Endothelial cell of umbilical vein (primary cell): ENCODE results near the gene CALY. TPM values are rescaled to one million over a fixed set of nuclear protein-coding genes. Genes with fewer than 3 reads are reported as not detected.

Experiments
- BruUV-seq: library from RNA; stranded (reverse); fragments of 400-500 nt; replicated peaks from 2 replicates; lab custom pipeline; 2021; lab: Mats Ljungman, UMichigan
- CTCF ChIA-PET: fragments of 300-600, 350-600 bp; sonication (Branson Sonifier 250); formaldehyde crosslinking; loops from one replicate; lab custom pipeline; 2021; ENCODE audit warnings: antibody characterized with exemption, inconsistent platforms; lab: Charles Lee
- POLR2A ChIA-PET: fragments of 300-600, 350-600 bp; sonication (Branson Sonifier 250); formaldehyde crosslinking; loops from one replicate; lab custom pipeline; 2021; ENCODE audit warnings: antibody characterized with exemption, inconsistent platforms; lab: Charles Lee
- DNase-seq: peaks from one replicate; pipeline ENCODE4 v3.0.0-alpha.2; 2011; ENCODE audit warnings: low read depth, low spot score
- FAIRE-seq: peaks from 2 replicates; lab custom pipeline; 2011; peaks lifted over from hg19 to GRCh38; lab: Jason Lieb, UNC
- H2AFZ ChIP-seq: 2 replicates; pipeline ENCODE4 v1.6.0; 2012; ENCODE audit warnings: low read depth, low read length, control low read depth, inconsistent platforms
- H3K27ac ChIP-seq: 2 replicates; pipeline ENCODE4 v1.5.1; 2011; ENCODE audit warnings: low read depth, mild to moderate bottlenecking, control low read depth, low read length, moderate library complexity; ENCODE audit not compliant: insufficient read depth
- H3K27me3 ChIP-seq, 2 experiments: 2 replicates each; pipeline versions ENCODE4 v1.6.0 to v1.6.1; 2011; ENCODE audit warnings: low read length in 2 of 2, mixed read lengths in 1 of 2; ENCODE audit not compliant: control insufficient read depth in 2 of 2, insufficient read depth in 2 of 2
- H3K36me3 ChIP-seq, 2 experiments: 2 replicates in 1 of 2; 3 replicates in 1 of 2; pipeline ENCODE4 v1.5.1; 2011; ENCODE audit warnings: low read length in 2 of 2, mild to moderate bottlenecking in 1 of 2, moderate library complexity in 1 of 2; ENCODE audit not compliant: control insufficient read depth in 2 of 2, insufficient read depth in 2 of 2; ENCODE audit errors: extremely low read depth in 1 of 2
- H3K4me1 ChIP-seq: 3 replicates; pipeline ENCODE4 v1.5.1; 2011; ENCODE audit warnings: mild to moderate bottlenecking, low read length; ENCODE audit not compliant: control insufficient read depth, insufficient read depth; ENCODE audit errors: extremely low read depth
- H3K4me2 ChIP-seq: 2 replicates; pipeline ENCODE4 v1.6.1; 2011; ENCODE audit warnings: low read length, control low read depth, mixed read lengths; ENCODE audit not compliant: insufficient read depth
- H3K4me3 ChIP-seq, 3 experiments: fragments of 200-600 bp in 1 of 3; sonication (generic), shearing (Covaris generic) in 1 of 3; replicated peaks in 1 of 3; 2 replicates each; pipeline ENCODE4 v1.5.1; 2011 to 2016; ENCODE audit warnings: control low read depth in 3 of 3, low read length in 3 of 3, mild to moderate bottlenecking in 2 of 3, inconsistent platforms in 1 of 3, low read depth in 1 of 3, moderate library complexity in 1 of 3; ENCODE audit not compliant: insufficient read depth in 1 of 3
- H3K79me2 ChIP-seq: 2 replicates; pipeline ENCODE4 v1.6.0; 2012; ENCODE audit warnings: low read length, inconsistent platforms; ENCODE audit not compliant: control insufficient read depth, insufficient read depth
- H3K9ac ChIP-seq: replicated peaks from 2 replicates; pipeline ENCODE3; 2011; ENCODE audit warnings: low read length, control low read depth; ENCODE audit not compliant: insufficient read depth; ENCODE audit errors: extremely low read depth
- H3K9me1 ChIP-seq: replicated peaks from 3 replicates; pipeline ENCODE4 v1.6.0; 2011; ENCODE audit warnings: mild to moderate bottlenecking, low read length; ENCODE audit not compliant: control insufficient read depth, insufficient read depth; ENCODE audit errors: extremely low read depth
- H3K9me3 ChIP-seq: replicated peaks from 2 replicates; pipeline ENCODE4 v1.5.1; 2012; ENCODE audit warnings: low read length, inconsistent platforms; ENCODE audit not compliant: control insufficient read depth, insufficient read depth
- H4K20me1 ChIP-seq: replicated peaks from 2 replicates; pipeline ENCODE3; 2011; ENCODE audit warnings: mild to moderate bottlenecking, low read length; ENCODE audit not compliant: control insufficient read depth, insufficient read depth; ENCODE audit errors: extremely low read depth
- CTCF ChIP-seq, 2 donors: IDR thresholded peaks; 1 replicate in 1 of 2; 2 replicates in 1 of 2; pipeline ENCODE4 v1.5.1; 2011; ENCODE audit warnings: low read length in 2 of 2, mild to moderate bottlenecking in 2 of 2, moderate library complexity in 2 of 2, control low read depth in 1 of 2, inconsistent platforms in 1 of 2, low read depth in 1 of 2; ENCODE audit not compliant: insufficient read depth in 1 of 2; ENCODE audit errors: extremely low read depth in 1 of 2
- EZH2 ChIP-seq: IDR thresholded peaks from 2 replicates; pipeline ENCODE4 v1.6.1; 2012; ENCODE audit warnings: borderline replicate concordance, low read depth, mild to moderate bottlenecking, moderate library complexity, low read length, inconsistent platforms; ENCODE audit not compliant: severe bottlenecking
- GATA2 ChIP-seq: IDR thresholded peaks from 2 replicates; pipeline ENCODE4 v1.7.0; 2011; ENCODE audit warnings: low read depth, mild to moderate bottlenecking, moderate library complexity, mixed read lengths, low read length; ENCODE audit not compliant: insufficient read length, insufficient read depth
- JUN ChIP-seq: IDR thresholded peaks from 2 replicates; pipeline ENCODE4 v1.6.1; 2011; ENCODE audit warnings: borderline replicate concordance, low read depth; ENCODE audit not compliant: insufficient read length, insufficient read depth
- POLR2A ChIP-seq: IDR thresholded peaks from 2 replicates; pipeline ENCODE4 v1.6.1; 2012; ENCODE audit warnings: low read depth, mild to moderate bottlenecking, control low read depth, low read length
- POLR2AphosphoS5 ChIP-seq: IDR thresholded peaks from 2 replicates; pipeline ENCODE4 v1.6.1; 2012; ENCODE audit warnings: low read depth, mild to moderate bottlenecking, control low read depth, low read length, moderate library complexity; ENCODE audit not compliant: insufficient read depth
- dilution Hi-C: fragments of 300-500 bp; cut with MboI; formaldehyde crosslinking; loops from one replicate; pipeline ENCODE4 v1.15.0; 2019; ENCODE audit warnings: low sequenced_read_pairs; ENCODE audit not compliant: extremely low pct_ligation_motif_present
- intact Hi-C: fragments of 100-400 bp; cut with micrococcal nuclease; formaldehyde crosslinking; loops from one replicate; pipeline ENCODE4 v1.10.0; 2022
- polyA plus RNA-seq, 4 experiments: library from polyadenylated mRNA; depleted of rRNA in 3 of 4; stranded (reverse) in 3 of 4; unstranded in 1 of 4; fragments of >200 nt; gene quantifications; 2 replicates each; pipeline versions ENCODE4 v1.2.1 to v1.2.3, GENCODE V29; 2011 to 2012; ENCODE audit warnings: missing spikeins in 1 of 4
- total RNA-seq: library from RNA; stranded (reverse); gene quantifications from 2 replicates; pipeline ENCODE4 v1.2.3, GENCODE V29; 2021

Gene CALY
- total and polyA plus RNA-seq, 2 donors (not counting 3 experiments of a cell fraction or from before 2014, with no cell fraction given), result not detected

DNA sequence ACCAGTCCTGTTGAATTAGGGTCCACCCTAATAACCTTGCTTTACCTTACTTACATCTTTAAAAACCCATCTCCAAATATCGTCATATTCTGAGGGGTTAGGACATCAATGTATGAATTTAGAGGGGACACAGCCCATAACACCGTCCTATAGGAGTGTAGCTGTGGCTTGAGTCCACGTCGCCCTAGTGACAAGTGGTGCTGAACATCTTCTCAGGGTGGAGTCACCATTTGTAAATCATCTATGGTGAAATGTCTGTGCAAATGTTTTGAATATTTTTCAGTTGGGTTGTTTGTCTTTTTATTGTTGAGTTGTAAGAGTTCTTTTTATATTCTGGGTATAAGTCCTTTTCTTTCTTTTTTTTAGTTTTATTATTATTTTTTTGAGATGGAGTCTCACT lies 5.3 kb upstream of the CALY start:
- Histone ChIP-seq H3K9me3 (no peaks in the 10 kb centered on the region), H4K20me1 (no peaks in the 10 kb centered on the region), H3K36me3 (no peaks in the 10 kb centered on the region), H3K4me3 (no peak overlapping the region), H3K27ac (no peak overlapping the region), H3K4me2 (no peak overlapping the region), H3K79me2 (no peaks in the 10 kb centered on the region), H3K27me3 (peaks cover 4 to 6% of the 10 kb centered on the region in 2 experiments), H3K4me1 (no peaks in the 10 kb centered on the region), H3K9ac (no peak overlapping the region), H2AFZ (no peak overlapping the region), H3K9me1 (no peaks in the 10 kb centered on the region)
- CTCF ChIA-PET, result interaction anchor here (1.0 kb wide), 2 partner anchors 12 to 13 kb away, joined by 3 to 5 read pairs; no protein-coding TSS in a partner anchor
- BruUV-seq, result no TSS peak
- FAIRE-seq, result no peak
- DNase-seq, result no peak
- dilution Hi-C loops (no loop called here), intact Hi-C loops (no loop called here)
- POLR2A ChIA-PET, result no interaction called here
- no peak for TF ChIP-seq POLR2AphosphoS5
- no peak for TF ChIP-seq GATA2
- no peak for TF ChIP-seq EZH2
- TF ChIP-seq POLR2A, result no peak
- TF ChIP-seq JUN, result no peak
- no peak for TF ChIP-seq CTCF (IDR thresholded peaks at IDR 0.05; ENCODE audit: extremely low read depth in 1 of 2, insufficient read depth in 1 of 2, low read depth in 1 of 2, low read length in 2 of 2)
